Measurements from ENCODE around the gene LRPPRC. TPM values are rescaled to one million over a fixed set of nuclear protein-coding genes. Genes with fewer than 3 reads are reported as not detected.

The LRPPRC gene
- 42.6 TPM for polyA plus RNA-seq (2013, experiment 1 of 2)
- 43.6 TPM for polyA plus RNA-seq (2013, experiment 2 of 2)

DNA sequence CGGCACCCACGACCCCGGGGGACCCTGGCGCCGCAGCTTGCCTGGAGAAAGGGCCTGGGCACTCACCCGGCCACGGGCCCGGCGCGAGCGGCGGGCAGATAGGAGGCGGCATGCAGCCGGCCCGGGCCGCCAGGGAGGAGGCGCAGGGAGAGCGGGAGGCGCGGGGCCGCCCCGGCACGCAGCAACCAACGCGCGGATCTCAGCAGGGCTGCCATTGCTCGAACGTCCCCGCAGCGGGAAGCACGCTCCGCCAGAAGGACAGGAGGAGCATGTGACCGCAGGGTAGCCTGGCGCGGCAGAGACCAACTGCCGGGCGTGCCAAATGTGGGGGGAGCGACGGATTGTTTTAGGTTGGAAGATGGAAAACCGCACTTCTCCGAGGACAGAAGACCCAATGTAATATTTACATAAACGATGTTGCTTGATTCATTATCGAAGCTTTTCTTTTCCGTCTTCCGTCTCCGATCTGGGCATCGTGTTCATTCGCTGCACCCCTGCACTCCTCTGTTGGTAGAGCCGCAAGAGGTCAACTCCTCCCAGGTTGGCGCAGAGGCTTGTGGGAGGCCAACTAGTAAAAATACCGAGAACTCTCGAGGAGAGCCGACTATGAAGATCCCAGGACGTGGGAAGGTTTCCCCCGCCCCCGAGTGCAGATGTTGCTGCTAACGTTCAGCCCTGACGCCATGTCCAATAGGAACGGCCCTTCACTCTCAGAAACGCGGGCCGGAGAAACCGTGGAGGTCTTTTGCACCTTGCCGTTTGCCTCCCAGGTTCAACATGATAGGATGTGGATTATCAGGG is at the start of gene LRPPRC:
TSS of gene LRPPRC (minus strand) at position 257 of the 801 bp plus-strand sequence. CDS start at position 215, 42 bp downstream.
- H3K18ac ChIP-seq (ENCODE audit: low read depth in 1 of 2, low read length in 2 of 2): peak within 1 kb of the TSS; percentile 78 to 86
- no peaks in the 10 kb centered on the region for H3K79me1 ChIP-seq (replicated peaks; ENCODE audit: low read length, poor library complexity, severe bottlenecking)
- WGBS: 1% methylated on average over 63 of the region's 64 CpGs

DNA sequence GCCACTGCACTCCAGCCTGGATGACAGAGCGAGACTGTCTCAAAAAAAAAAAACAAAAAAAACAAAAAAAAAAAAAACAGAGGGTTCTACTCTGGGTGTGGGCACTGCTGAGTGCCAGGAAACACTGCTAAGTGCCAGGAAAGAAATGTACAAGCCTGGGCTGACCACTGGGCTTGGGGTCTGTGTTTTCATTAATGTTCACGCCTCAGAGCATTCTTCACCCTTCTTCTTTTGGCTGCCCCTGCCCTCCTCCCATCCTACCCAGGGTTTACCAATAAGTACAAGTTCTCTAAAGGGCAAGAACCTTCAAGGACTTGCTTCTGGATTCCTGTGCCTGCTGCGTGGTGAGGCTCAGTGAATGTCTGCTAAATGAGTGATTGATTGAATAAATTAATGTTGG is 49.3 kb upstream of the LRPPRC start:
- WGBS: 82% methylated on average over 2 of the region's 3 CpGs
- H3K4ac ChIP-seq (ENCODE audit: low read depth in 1 of 2, low read length in 2 of 2): no peak overlapping the region
- no peak overlapping the region for H2BK12ac ChIP-seq (ENCODE audit: low read length in 2 of 2)
- peaks cover 0 to 36% of the 10 kb centered on the region in 2 experiments for H3K27me3 ChIP-seq (ENCODE audit: control insufficient read depth in 1 of 2, insufficient read depth in 1 of 2, low read length in 2 of 2)
- H3K27ac ChIP-seq (ENCODE audit: low read length, poor library complexity, severe bottlenecking): no peak overlapping the region
- no peak overlapping the region for H3K4me3 ChIP-seq (ENCODE audit: insufficient read depth in 1 of 2, low read depth in 1 of 2, low read length in 2 of 2)
- peaks cover 4% of the 10 kb centered on the region for H3K4me1 ChIP-seq (ENCODE audit: control insufficient read depth, insufficient read depth, low read depth, low read length)
- no peaks in the 10 kb centered on the region for H3K36me3 ChIP-seq (ENCODE audit: control insufficient read depth in 1 of 2, insufficient read depth in 2 of 2, low read depth in 1 of 2, low read length in 2 of 2)
- no peak overlapping the region for H3K4me2 ChIP-seq (ENCODE audit: low read length, poor library complexity, severe bottlenecking)
- H4K8ac ChIP-seq (ENCODE audit: low read length): no peak overlapping the region
- H2AK5ac ChIP-seq (ENCODE audit: low read length, severe bottlenecking): no peak overlapping the region
- H2BK5ac ChIP-seq (ENCODE audit: low read depth, low read length, poor library complexity, severe bottlenecking): no peak overlapping the region
- no peak for DNase-seq
- no peak overlapping the region for H3K23ac ChIP-seq (ENCODE audit: low read length in 2 of 2)
- H2AFZ ChIP-seq (ENCODE audit: low read depth, low read length): no peak overlapping the region
- H3K14ac ChIP-seq (ENCODE audit: low read length in 2 of 2): no peak overlapping the region
- H2BK15ac ChIP-seq (ENCODE audit: low read depth, poor library complexity, severe bottlenecking): no peak overlapping the region
- H3K79me1 ChIP-seq (replicated peaks; ENCODE audit: low read length, poor library complexity, severe bottlenecking): no peaks in the 10 kb centered on the region
- no peaks in the 10 kb centered on the region for H3K9me3 ChIP-seq (ENCODE audit: control insufficient read depth, low read length)
- H3K18ac ChIP-seq (ENCODE audit: low read depth in 1 of 2, low read length in 2 of 2): no peak overlapping the region
- no peak overlapping the region for H2BK120ac ChIP-seq (ENCODE audit: low read depth, low read length)
- no peak overlapping the region for H4K91ac ChIP-seq (ENCODE audit: low read length)
- no peak overlapping the region for H3K9ac ChIP-seq (ENCODE audit: low read length)

More for the DNA sequence above, at the start of gene LRPPRC:
- Histone ChIP-seq H4K91ac (ENCODE audit: low read length) (peak within 1 kb of the TSS; percentile 41), H3K9ac (ENCODE audit: low read length) (peak within 1 kb of the TSS; percentile 98), H3K14ac (ENCODE audit: low read length in 2 of 2) (peak within 1 kb of the TSS; percentile 59 to 91), H2BK12ac (ENCODE audit: low read length in 2 of 2) (no peak within 1 kb of the TSS), H2AFZ (ENCODE audit: low read depth, low read length) (peak within 1 kb of the TSS; percentile 90), H2AK5ac (ENCODE audit: low read length, severe bottlenecking) (no peak within 1 kb of the TSS), H3K4me1 (ENCODE audit: control insufficient read depth, insufficient read depth, low read depth, low read length) (peaks cover 4% of the 10 kb centered on the region), H2BK15ac (ENCODE audit: low read depth, poor library complexity, severe bottlenecking) (peak within 1 kb of the TSS; percentile 86), H3K23ac (ENCODE audit: low read length in 2 of 2) (peak within 1 kb of the TSS in 1 of 2 experiments; percentile 91), H3K4ac (ENCODE audit: low read depth in 1 of 2, low read length in 2 of 2) (peak within 1 kb of the TSS; percentile 42 to 57), H2BK120ac (ENCODE audit: low read depth, low read length) (peak within 1 kb of the TSS; percentile 90), H3K4me2 (ENCODE audit: low read length, poor library complexity, severe bottlenecking) (peak within 1 kb of the TSS; percentile 87), H3K27ac (ENCODE audit: low read length, poor library complexity, severe bottlenecking) (peak within 1 kb of the TSS; percentile 91), H2BK5ac (ENCODE audit: low read depth, low read length, poor library complexity, severe bottlenecking) (peak within 1 kb of the TSS; percentile 87), H3K9me3 (ENCODE audit: control insufficient read depth, low read length) (no peaks in the 10 kb centered on the region), H4K8ac (ENCODE audit: low read length) (peak within 1 kb of the TSS; percentile 93), H3K4me3 (ENCODE audit: insufficient read depth in 1 of 2, low read depth in 1 of 2, low read length in 2 of 2) (peak within 1 kb of the TSS; percentile 96 to 100), H3K27me3 (ENCODE audit: control insufficient read depth in 1 of 2, insufficient read depth in 1 of 2, low read length in 2 of 2) (no peaks in the 10 kb centered on the region), H3K36me3 (ENCODE audit: control insufficient read depth in 1 of 2, insufficient read depth in 2 of 2, low read depth in 1 of 2, low read length in 2 of 2) (peaks cover 3 to 19% of the 10 kb centered on the region in 2 experiments)
- DNase-seq: peak; percentile 98

DNA sequence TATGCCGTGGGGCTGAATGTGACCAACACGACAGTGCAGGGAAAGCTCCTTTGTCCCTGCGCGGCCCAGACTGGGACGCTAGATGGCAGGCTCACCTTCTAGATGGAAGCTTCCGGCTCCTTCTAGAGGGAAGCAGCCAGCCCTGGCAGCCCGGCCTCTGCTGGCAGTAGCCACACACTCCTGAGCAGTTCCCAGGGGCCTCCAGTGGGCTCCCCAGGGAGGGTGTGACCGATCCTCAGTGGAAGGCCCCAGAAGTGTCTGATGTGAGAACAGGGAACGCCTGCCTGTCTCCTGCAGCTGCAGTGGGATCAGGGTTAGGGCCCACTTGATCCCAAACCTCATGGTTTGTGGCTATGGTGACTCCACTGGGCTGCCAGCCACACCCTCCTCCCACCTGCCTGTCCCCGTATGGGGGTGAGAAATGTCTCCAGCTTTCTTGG is 48.5 kb upstream of the LRPPRC start:
- H2BK120ac ChIP-seq (ENCODE audit: low read depth, low read length): no peak overlapping the region
- no peaks in the 10 kb centered on the region for H3K9me3 ChIP-seq (ENCODE audit: control insufficient read depth, low read length)
- peak overlapping the region; percentile 42 to 49 for H2BK12ac ChIP-seq (ENCODE audit: low read length in 2 of 2)
- 8% methylated on average over 10 of the region's 10 CpGs for WGBS
- no peak overlapping the region for H2BK5ac ChIP-seq (ENCODE audit: low read depth, low read length, poor library complexity, severe bottlenecking)
- H3K18ac ChIP-seq (ENCODE audit: low read depth in 1 of 2, low read length in 2 of 2): peak overlapping the region in 1 of 2 experiments; percentile 85
- H3K9ac ChIP-seq (ENCODE audit: low read length): peak overlapping the region; percentile 50
- no peak overlapping the region for H2BK15ac ChIP-seq (ENCODE audit: low read depth, poor library complexity, severe bottlenecking)
- H3K27ac ChIP-seq (ENCODE audit: low read length, poor library complexity, severe bottlenecking): no peak overlapping the region
- H3K14ac ChIP-seq (ENCODE audit: low read length in 2 of 2): no peak overlapping the region
- no peak overlapping the region for H3K4ac ChIP-seq (ENCODE audit: low read depth in 1 of 2, low read length in 2 of 2)
- no peak overlapping the region for H2AFZ ChIP-seq (ENCODE audit: low read depth, low read length)
- no peak overlapping the region for H4K91ac ChIP-seq (ENCODE audit: low read length)
- DNase-seq: peak; percentile 84
- H3K79me1 ChIP-seq (replicated peaks; ENCODE audit: low read length, poor library complexity, severe bottlenecking): no peaks in the 10 kb centered on the region
- H3K4me3 ChIP-seq (ENCODE audit: insufficient read depth in 1 of 2, low read depth in 1 of 2, low read length in 2 of 2): no peak overlapping the region
- H3K36me3 ChIP-seq (ENCODE audit: control insufficient read depth in 1 of 2, insufficient read depth in 2 of 2, low read depth in 1 of 2, low read length in 2 of 2): no peaks in the 10 kb centered on the region
- H3K4me1 ChIP-seq (ENCODE audit: control insufficient read depth, insufficient read depth, low read depth, low read length): peaks cover 4% of the 10 kb centered on the region
- H2AK5ac ChIP-seq (ENCODE audit: low read length, severe bottlenecking): no peak overlapping the region
- no peak overlapping the region for H3K23ac ChIP-seq (ENCODE audit: low read length in 2 of 2)
- peak overlapping the region; percentile 83 for H3K4me2 ChIP-seq (ENCODE audit: low read length, poor library complexity, severe bottlenecking)
- peak overlapping the region; percentile 59 for H4K8ac ChIP-seq (ENCODE audit: low read length)
- peaks cover 0 to 38% of the 10 kb centered on the region in 2 experiments for H3K27me3 ChIP-seq (ENCODE audit: control insufficient read depth in 1 of 2, insufficient read depth in 1 of 2, low read length in 2 of 2)

DNA sequence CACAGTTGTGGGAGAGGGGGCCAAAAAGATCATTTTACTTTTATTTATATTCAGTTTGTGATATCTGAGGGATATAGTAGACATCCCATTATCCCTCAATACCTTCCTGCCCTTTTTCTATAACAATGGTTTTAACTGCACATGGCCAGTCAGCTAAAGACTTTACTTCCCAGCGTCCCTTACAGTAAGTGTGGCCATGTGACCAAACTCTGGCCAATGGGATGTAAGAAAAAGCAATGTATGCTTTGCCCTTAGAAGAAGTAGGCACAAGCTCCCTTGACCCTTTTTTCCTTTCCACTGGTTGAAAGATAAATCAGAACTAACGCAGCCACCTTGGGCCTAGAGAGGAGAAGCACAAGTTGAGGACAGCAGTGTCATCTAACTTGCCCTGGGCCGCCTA is 44.6 kb upstream of the LRPPRC start:
- no peak overlapping the region for H4K8ac ChIP-seq (ENCODE audit: low read length)
- H3K18ac ChIP-seq (ENCODE audit: low read depth in 1 of 2, low read length in 2 of 2): no peak overlapping the region
- H2BK12ac ChIP-seq (ENCODE audit: low read length in 2 of 2): no peak overlapping the region
- no peak overlapping the region for H3K9ac ChIP-seq (ENCODE audit: low read length)
- no peak overlapping the region for H2BK120ac ChIP-seq (ENCODE audit: low read depth, low read length)
- no peaks in the 10 kb centered on the region for H3K36me3 ChIP-seq (ENCODE audit: control insufficient read depth in 1 of 2, insufficient read depth in 2 of 2, low read depth in 1 of 2, low read length in 2 of 2)
- H2AFZ ChIP-seq (ENCODE audit: low read depth, low read length): no peak overlapping the region
- no peak overlapping the region for H3K14ac ChIP-seq (ENCODE audit: low read length in 2 of 2)
- DNase-seq: no peak
- H3K27me3 ChIP-seq (ENCODE audit: control insufficient read depth in 1 of 2, insufficient read depth in 1 of 2, low read length in 2 of 2): peaks cover 4 to 6% of the 10 kb centered on the region in 2 experiments
- peaks cover 4% of the 10 kb centered on the region for H3K4me1 ChIP-seq (ENCODE audit: control insufficient read depth, insufficient read depth, low read depth, low read length)
- WGBS: 91% methylated on average over 2 of the region's 3 CpGs
- no peak overlapping the region for H2BK15ac ChIP-seq (ENCODE audit: low read depth, poor library complexity, severe bottlenecking)
- no peaks in the 10 kb centered on the region for H3K79me1 ChIP-seq (replicated peaks; ENCODE audit: low read length, poor library complexity, severe bottlenecking)
- no peak overlapping the region for H3K27ac ChIP-seq (ENCODE audit: low read length, poor library complexity, severe bottlenecking)
- H2BK5ac ChIP-seq (ENCODE audit: low read depth, low read length, poor library complexity, severe bottlenecking): no peak overlapping the region
- H3K23ac ChIP-seq (ENCODE audit: low read length in 2 of 2): no peak overlapping the region
- no peak overlapping the region for H4K91ac ChIP-seq (ENCODE audit: low read length)
- no peak overlapping the region for H3K4ac ChIP-seq (ENCODE audit: low read depth in 1 of 2, low read length in 2 of 2)
- H2AK5ac ChIP-seq (ENCODE audit: low read length, severe bottlenecking): no peak overlapping the region
- H3K4me2 ChIP-seq (ENCODE audit: low read length, poor library complexity, severe bottlenecking): no peak overlapping the region
- no peak overlapping the region for H3K4me3 ChIP-seq (ENCODE audit: insufficient read depth in 1 of 2, low read depth in 1 of 2, low read length in 2 of 2)
- no peaks in the 10 kb centered on the region for H3K9me3 ChIP-seq (ENCODE audit: control insufficient read depth, low read length)
